ENCODE results near the gene ZMYND11.

ZMYND11 gene

GRCh38 chr10:266974-267425 is 131.7 kb downstream of the ZMYND11 start:
- H2AFZ ChIP-seq (ENCODE audit: low read length, unreplicated experiment), result no peak overlapping the region
- peaks cover 9% of the 10 kb centered on the region for H3K4me1 ChIP-seq (ENCODE audit: control insufficient read depth, insufficient read depth, low read length, unreplicated experiment)
- no peaks in the 10 kb centered on the region for H3K36me3 ChIP-seq (ENCODE audit: insufficient read depth, low read length)
- no peaks in the 10 kb centered on the region for H3K27me3 ChIP-seq (ENCODE audit: insufficient read depth, low read length)
- no peak overlapping the region for H3K4me3 ChIP-seq (ENCODE audit: low read depth, low read length)
- H3K79me2 ChIP-seq (ENCODE audit: control insufficient read depth, insufficient read depth, low read length, unreplicated experiment), result no peaks in the 10 kb centered on the region
- H3K27ac ChIP-seq (ENCODE audit: low read depth, low read length), result peak overlapping the region; percentile 65

DNA sequence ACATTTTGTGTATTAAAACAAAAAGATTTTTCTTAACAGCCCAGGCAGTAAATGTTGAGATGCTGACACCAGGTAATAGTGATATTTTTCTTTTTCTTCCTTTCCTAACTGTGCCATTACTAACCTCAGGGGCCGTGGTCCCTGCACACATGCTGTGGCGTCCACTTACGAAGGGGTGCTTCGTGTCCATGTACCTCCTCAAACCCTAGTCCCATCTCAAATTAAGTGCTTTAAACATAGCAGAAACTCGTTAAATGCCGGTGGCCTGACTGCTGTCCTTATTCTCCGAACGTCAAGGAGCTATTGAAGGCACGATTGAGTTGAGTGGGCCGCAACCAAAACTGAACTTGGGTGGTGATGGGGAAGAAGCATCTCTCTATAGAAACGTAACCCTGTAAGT is 132.4 kb downstream of the ZMYND11 start:
- H3K4me1 ChIP-seq (ENCODE audit: control insufficient read depth, insufficient read depth, low read length, unreplicated experiment), result peaks cover 9% of the 10 kb centered on the region
- no peak overlapping the region for H3K4me3 ChIP-seq (ENCODE audit: low read depth, low read length)
- no peaks in the 10 kb centered on the region for H3K79me2 ChIP-seq (ENCODE audit: control insufficient read depth, insufficient read depth, low read length, unreplicated experiment)
- peak overlapping the region; percentile 65; the same call in 1 of the 2 replicates for H3K27ac ChIP-seq (ENCODE audit: low read depth, low read length)
- H3K36me3 ChIP-seq (ENCODE audit: insufficient read depth, low read length), result no peaks in the 10 kb centered on the region
- no peaks in the 10 kb centered on the region for H3K27me3 ChIP-seq (ENCODE audit: insufficient read depth, low read length)
- H2AFZ ChIP-seq (ENCODE audit: low read length, unreplicated experiment), result no peak overlapping the region

GRCh38 chr10:269440-270074 is 134.3 kb downstream of the ZMYND11 start:
- Histone ChIP-seq H3K27ac (ENCODE audit: low read depth, low read length) (no peak overlapping the region), H3K36me3 (ENCODE audit: insufficient read depth, low read length) (no peaks in the 10 kb centered on the region), H3K27me3 (ENCODE audit: insufficient read depth, low read length) (no peaks in the 10 kb centered on the region), H3K4me1 (ENCODE audit: control insufficient read depth, insufficient read depth, low read length, unreplicated experiment) (peaks cover 9% of the 10 kb centered on the region), H3K79me2 (ENCODE audit: control insufficient read depth, insufficient read depth, low read length, unreplicated experiment) (no peaks in the 10 kb centered on the region), H2AFZ (ENCODE audit: low read length, unreplicated experiment) (no peak overlapping the region), H3K4me3 (ENCODE audit: low read depth, low read length) (no peak overlapping the region)

- H3K27ac ChIP-seq (ENCODE audit: low read depth, low read length), result no peak overlapping the region
Observed at GRCh38 chr10:271201-271600, 135.9 kb downstream of the ZMYND11 start.

GRCh38 chr10:271722-272121 is 136.5 kb downstream of the ZMYND11 start:
- H3K4me3 ChIP-seq (ENCODE audit: low read depth, low read length), result no peak overlapping the region
- H3K27ac ChIP-seq (ENCODE audit: low read depth, low read length), result no peak overlapping the region
- peaks cover 8% of the 10 kb centered on the region for H3K4me1 ChIP-seq (ENCODE audit: control insufficient read depth, insufficient read depth, low read length, unreplicated experiment)
- H3K27me3 ChIP-seq (ENCODE audit: insufficient read depth, low read length), result no peaks in the 10 kb centered on the region
- no peak overlapping the region for H2AFZ ChIP-seq (ENCODE audit: low read length, unreplicated experiment)
- no peaks in the 10 kb centered on the region for H3K36me3 ChIP-seq (ENCODE audit: insufficient read depth, low read length)
- H3K79me2 ChIP-seq (ENCODE audit: control insufficient read depth, insufficient read depth, low read length, unreplicated experiment), result no peaks in the 10 kb centered on the region

More at GRCh38 chr10:271201-271600, 135.9 kb downstream of the ZMYND11 start:
- no peak overlapping the region for H2AFZ ChIP-seq (ENCODE audit: low read length, unreplicated experiment)
- no peak overlapping the region for H3K4me3 ChIP-seq (ENCODE audit: low read depth, low read length)
- H3K4me1 ChIP-seq (ENCODE audit: control insufficient read depth, insufficient read depth, low read length, unreplicated experiment), result peaks cover 9% of the 10 kb centered on the region
- H3K36me3 ChIP-seq (ENCODE audit: insufficient read depth, low read length), result no peaks in the 10 kb centered on the region
- H3K79me2 ChIP-seq (ENCODE audit: control insufficient read depth, insufficient read depth, low read length, unreplicated experiment), result no peaks in the 10 kb centered on the region
- H3K27me3 ChIP-seq (ENCODE audit: insufficient read depth, low read length), result no peaks in the 10 kb centered on the region

GRCh38 chr10:273088-273487 is 137.8 kb downstream of the ZMYND11 start:
- no peaks in the 10 kb centered on the region for H3K27me3 ChIP-seq (ENCODE audit: insufficient read depth, low read length)
- H3K27ac ChIP-seq (ENCODE audit: low read depth, low read length), result no peak overlapping the region
- no peaks in the 10 kb centered on the region for H3K79me2 ChIP-seq (ENCODE audit: control insufficient read depth, insufficient read depth, low read length, unreplicated experiment)
- H2AFZ ChIP-seq (ENCODE audit: low read length, unreplicated experiment), result no peak overlapping the region
- H3K4me3 ChIP-seq (ENCODE audit: low read depth, low read length), result no peak overlapping the region
- no peaks in the 10 kb centered on the region for H3K36me3 ChIP-seq (ENCODE audit: insufficient read depth, low read length)
- no peaks in the 10 kb centered on the region for H3K4me1 ChIP-seq (ENCODE audit: control insufficient read depth, insufficient read depth, low read length, unreplicated experiment)

DNA sequence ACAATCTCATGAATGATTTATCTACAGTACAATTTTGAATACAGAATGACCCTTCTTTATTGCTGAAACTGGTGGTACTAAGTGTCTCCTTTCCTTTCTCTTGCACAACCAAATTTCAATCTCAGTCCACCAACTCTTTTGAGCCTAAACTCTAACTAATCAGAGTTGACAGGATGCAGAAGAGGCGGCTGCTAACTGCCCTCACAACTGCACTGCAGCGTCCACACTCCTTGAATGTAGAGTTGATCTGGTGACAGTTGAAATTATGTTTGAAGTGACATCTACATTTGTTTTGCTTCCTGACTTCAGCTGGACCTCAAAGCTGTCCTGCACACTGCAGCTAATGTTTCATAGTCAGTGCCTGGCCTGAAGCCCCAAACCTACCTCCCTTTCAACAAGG is 139.6 kb downstream of the ZMYND11 start:
- no peak overlapping the region for H2AFZ ChIP-seq (ENCODE audit: low read length, unreplicated experiment)

GRCh38 chr10:275680-276079 is 140.4 kb downstream of the ZMYND11 start:
- H3K4me1 ChIP-seq (ENCODE audit: control insufficient read depth, insufficient read depth, low read length, unreplicated experiment), result no peaks in the 10 kb centered on the region
- no peak overlapping the region for H3K4me3 ChIP-seq (ENCODE audit: low read depth, low read length)
- H3K27ac ChIP-seq (ENCODE audit: low read depth, low read length), result no peak overlapping the region
- no peak overlapping the region for H2AFZ ChIP-seq (ENCODE audit: low read length, unreplicated experiment)
- H3K36me3 ChIP-seq (ENCODE audit: insufficient read depth, low read length), result no peaks in the 10 kb centered on the region
- H3K27me3 ChIP-seq (ENCODE audit: insufficient read depth, low read length), result no peaks in the 10 kb centered on the region
- H3K79me2 ChIP-seq (ENCODE audit: control insufficient read depth, insufficient read depth, low read length, unreplicated experiment), result no peaks in the 10 kb centered on the region

More for the DNA sequence above, 139.6 kb downstream of the ZMYND11 start:
- Histone ChIP-seq H3K36me3 (ENCODE audit: insufficient read depth, low read length) (no peaks in the 10 kb centered on the region), H3K27ac (ENCODE audit: low read depth, low read length) (no peak overlapping the region), H3K79me2 (ENCODE audit: control insufficient read depth, insufficient read depth, low read length, unreplicated experiment) (no peaks in the 10 kb centered on the region), H3K27me3 (ENCODE audit: insufficient read depth, low read length) (no peaks in the 10 kb centered on the region), H3K4me3 (ENCODE audit: low read depth, low read length) (no peak overlapping the region), H3K4me1 (ENCODE audit: control insufficient read depth, insufficient read depth, low read length, unreplicated experiment) (no peaks in the 10 kb centered on the region)

DNA sequence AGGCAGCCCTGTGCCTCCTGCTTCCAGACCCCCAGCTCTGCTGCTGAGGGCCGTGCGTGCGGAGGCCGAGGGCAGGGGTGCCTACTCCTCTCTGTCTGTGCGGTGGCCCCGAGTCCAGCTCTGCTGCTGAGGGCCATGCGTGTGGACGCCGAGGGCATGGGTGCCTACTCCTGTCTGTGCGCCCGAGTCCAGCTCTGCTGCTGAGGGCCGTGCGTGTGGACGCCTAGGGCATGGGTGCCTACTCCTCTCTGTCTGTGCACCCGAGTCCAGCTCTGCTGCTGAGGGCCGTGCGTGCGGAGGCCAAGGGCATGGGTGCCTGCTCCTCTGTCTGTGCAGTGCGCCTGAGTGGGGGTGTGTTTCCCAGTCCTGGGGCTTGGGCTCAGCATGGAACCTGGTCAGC is 142.7 kb downstream of the ZMYND11 start:
- Histone ChIP-seq H3K27ac (ENCODE audit: low read depth, low read length) (no peak overlapping the region), H3K4me1 (ENCODE audit: control insufficient read depth, insufficient read depth, low read length, unreplicated experiment) (no peaks in the 10 kb centered on the region), H3K79me2 (ENCODE audit: control insufficient read depth, insufficient read depth, low read length, unreplicated experiment) (no peaks in the 10 kb centered on the region), H2AFZ (ENCODE audit: low read length, unreplicated experiment) (no peak overlapping the region), H3K27me3 (ENCODE audit: insufficient read depth, low read length) (no peaks in the 10 kb centered on the region), H3K36me3 (ENCODE audit: insufficient read depth, low read length) (0 out of 2 replicates have a peak, but pooled peaks cover 5% of the 10 kb centered on the region), H3K4me3 (ENCODE audit: low read depth, low read length) (no peak overlapping the region)

- H3K4me3 ChIP-seq (ENCODE audit: low read depth, low read length), result no peak overlapping the region
- H3K27me3 ChIP-seq (ENCODE audit: insufficient read depth, low read length), result no peaks in the 10 kb centered on the region
- no peaks in the 10 kb centered on the region for H3K4me1 ChIP-seq (ENCODE audit: control insufficient read depth, insufficient read depth, low read length, unreplicated experiment)
- no peak overlapping the region for H3K27ac ChIP-seq (ENCODE audit: low read depth, low read length)
- no peaks in the 10 kb centered on the region for H3K79me2 ChIP-seq (ENCODE audit: control insufficient read depth, insufficient read depth, low read length, unreplicated experiment)
- H2AFZ ChIP-seq (ENCODE audit: low read length, unreplicated experiment), result no peak overlapping the region
- 0 out of 2 replicates have a peak, but pooled peaks cover 5% of the 10 kb centered on the region for H3K36me3 ChIP-seq (ENCODE audit: insufficient read depth, low read length)
Observed at GRCh38 chr10:278707-279106, 143.5 kb downstream of the ZMYND11 start.

- no peak overlapping the region for H2AFZ ChIP-seq (ENCODE audit: low read length, unreplicated experiment)
- H3K79me2 ChIP-seq (ENCODE audit: control insufficient read depth, insufficient read depth, low read length, unreplicated experiment), result no peaks in the 10 kb centered on the region
- H3K4me3 ChIP-seq (ENCODE audit: low read depth, low read length), result no peak overlapping the region
- no peaks in the 10 kb centered on the region for H3K27me3 ChIP-seq (ENCODE audit: insufficient read depth, low read length)
- H3K36me3 ChIP-seq (ENCODE audit: insufficient read depth, low read length), result 0 out of 2 replicates have a peak, but pooled peaks cover 5% of the 10 kb centered on the region
- no peaks in the 10 kb centered on the region for H3K4me1 ChIP-seq (ENCODE audit: control insufficient read depth, insufficient read depth, low read length, unreplicated experiment)
- H3K27ac ChIP-seq (ENCODE audit: low read depth, low read length), result no peak overlapping the region
Observed at GRCh38 chr10:279232-279631, 144.0 kb downstream of the ZMYND11 start.

Measured in ACC112 (cell line).